Mammary epithelial cell (primary cell): Measurements from ENCODE around the gene WAC.

Experiments
- EZH2 ChIP-seq: IDR thresholded peaks from 2 replicates; pipeline ENCODE4 v1.6.1; 2012; ENCODE audit warnings: low read length, inconsistent platforms, borderline replicate concordance
- TF ChIP-seq, protein P1 (sequence below), 2 donors: IDR thresholded peaks in 1 of 2; conservative IDR thresholded peaks in 1 of 2; 2 replicates each; pipeline ENCODE4 v1.5.1; 2011 to 2012; ENCODE audit warnings: inconsistent platforms in 2 of 2, low read length in 2 of 2, mild to moderate bottlenecking in 2 of 2, control low read depth in 1 of 2, low read depth in 1 of 2; ENCODE audit not compliant: insufficient read depth in 1 of 2; ENCODE audit errors: extremely low read depth in 1 of 2

DNA sequence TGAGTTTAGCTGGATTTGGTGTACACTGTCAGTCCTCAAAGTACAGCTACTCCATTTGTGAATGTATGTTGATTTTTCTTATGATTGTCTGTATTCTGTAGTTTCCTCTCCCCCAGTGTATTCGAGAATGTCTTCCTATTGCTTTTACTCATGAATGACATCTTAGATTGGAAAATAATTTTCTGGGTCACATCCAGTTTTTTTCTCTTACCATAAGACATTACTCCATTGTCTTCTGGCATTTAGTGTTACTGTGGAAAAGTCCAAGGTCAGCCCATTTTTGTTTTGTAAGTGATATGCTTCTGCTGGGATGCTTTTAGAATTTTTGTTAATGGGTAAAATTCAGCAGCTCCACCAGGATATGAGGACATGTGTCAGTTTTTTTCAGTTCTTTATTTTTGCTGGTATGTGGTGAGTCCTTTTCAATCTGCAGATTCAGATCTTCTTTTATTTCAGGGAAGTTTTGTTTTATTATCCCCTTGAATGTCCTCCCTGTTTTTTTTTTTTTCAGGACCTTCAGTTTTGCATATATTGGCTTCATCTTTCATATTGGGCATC lies 33.6 kb downstream of the WAC start:
- TF ChIP-seq, protein P1, sequence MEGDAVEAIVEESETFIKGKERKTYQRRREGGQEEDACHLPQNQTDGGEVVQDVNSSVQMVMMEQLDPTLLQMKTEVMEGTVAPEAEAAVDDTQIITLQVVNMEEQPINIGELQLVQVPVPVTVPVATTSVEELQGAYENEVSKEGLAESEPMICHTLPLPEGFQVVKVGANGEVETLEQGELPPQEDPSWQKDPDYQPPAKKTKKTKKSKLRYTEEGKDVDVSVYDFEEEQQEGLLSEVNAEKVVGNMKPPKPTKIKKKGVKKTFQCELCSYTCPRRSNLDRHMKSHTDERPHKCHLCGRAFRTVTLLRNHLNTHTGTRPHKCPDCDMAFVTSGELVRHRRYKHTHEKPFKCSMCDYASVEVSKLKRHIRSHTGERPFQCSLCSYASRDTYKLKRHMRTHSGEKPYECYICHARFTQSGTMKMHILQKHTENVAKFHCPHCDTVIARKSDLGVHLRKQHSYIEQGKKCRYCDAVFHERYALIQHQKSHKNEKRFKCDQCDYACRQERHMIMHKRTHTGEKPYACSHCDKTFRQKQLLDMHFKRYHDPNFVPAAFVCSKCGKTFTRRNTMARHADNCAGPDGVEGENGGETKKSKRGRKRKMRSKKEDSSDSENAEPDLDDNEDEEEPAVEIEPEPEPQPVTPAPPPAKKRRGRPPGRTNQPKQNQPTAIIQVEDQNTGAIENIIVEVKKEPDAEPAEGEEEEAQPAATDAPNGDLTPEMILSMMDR (conservative IDR thresholded peaks at IDR 0.05 in 1 of 2, IDR thresholded peaks at IDR 0.05 in 1 of 2; ENCODE audit: extremely low read depth in 1 of 2, insufficient read depth in 1 of 2, low read depth in 1 of 2, low read length in 2 of 2): no peak
- no peak for TF ChIP-seq EZH2
